ENCODE measurements around the gene RAB3GAP1.

RAB3GAP1 gene

GRCh38 chr2:135059577-135059976 lies 7.5 kb downstream of the RAB3GAP1 start:
- Histone ChIP-seq H3K4me3 (ENCODE audit: low read depth, low read length) (no peak overlapping the region), H3K27me3 (ENCODE audit: insufficient read depth, low read depth, severe bottlenecking) (no peaks in the 10 kb centered on the region), H3K27ac (no peak overlapping the region), H3K36me3 (peaks cover 68% of the 10 kb centered on the region), H3K9me3 (ENCODE audit: severe bottlenecking) (no peaks in the 10 kb centered on the region)
- TF ChIP-seq CTCF (IDR thresholded peaks at IDR 0.05; ENCODE audit: low read depth, low read length) = no peak
- no peak for DNase-seq

GRCh38 chr2:135063210-135063609 lies 11.1 kb downstream of the RAB3GAP1 start:
- no peak for DNase-seq
- no peaks in the 10 kb centered on the region for H3K9me3 ChIP-seq (ENCODE audit: severe bottlenecking)
- no peak overlapping the region for H3K27ac ChIP-seq
- no peaks in the 10 kb centered on the region for H3K27me3 ChIP-seq (ENCODE audit: insufficient read depth, low read depth, severe bottlenecking)
- H3K36me3 ChIP-seq = peaks cover 50% of the 10 kb centered on the region
- no peak for TF ChIP-seq CTCF (IDR thresholded peaks at IDR 0.05; ENCODE audit: low read depth, low read length)
- H3K4me3 ChIP-seq (ENCODE audit: low read depth, low read length) = no peak overlapping the region

DNA sequence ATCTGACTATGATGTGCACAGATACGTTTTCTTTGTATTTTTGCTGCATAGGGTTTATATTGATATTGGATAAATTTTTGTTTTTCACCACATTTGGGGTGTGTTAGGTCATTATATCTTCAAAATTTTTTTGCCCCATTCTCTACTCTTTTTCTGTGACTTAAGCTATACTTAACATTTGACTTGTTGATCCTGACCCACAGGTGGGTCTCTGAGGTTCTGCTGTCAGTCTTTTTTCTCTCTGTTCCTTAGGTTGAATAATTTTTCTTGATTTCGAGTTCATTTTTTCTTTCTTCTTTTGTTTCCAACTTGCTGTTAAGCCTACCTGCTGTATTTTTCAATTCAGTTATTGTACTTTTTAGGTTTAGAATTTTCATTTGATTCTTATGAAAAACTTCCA lies 12.1 kb downstream of the RAB3GAP1 start:
- no peak for TF ChIP-seq CTCF (IDR thresholded peaks at IDR 0.05; ENCODE audit: low read depth, low read length)
- Histone ChIP-seq H3K36me3 (peaks cover 40% of the 10 kb centered on the region), H3K4me3 (ENCODE audit: low read depth, low read length) (no peak overlapping the region)

GRCh38 chr2:135066710-135067109 lies 14.6 kb downstream of the RAB3GAP1 start:
- DNase-seq = no peak
- H3K4me3 ChIP-seq (ENCODE audit: low read depth, low read length) = no peak overlapping the region
- H3K36me3 ChIP-seq = peaks cover 32% of the 10 kb centered on the region
- no peak overlapping the region for H3K27ac ChIP-seq
- TF ChIP-seq CTCF (IDR thresholded peaks at IDR 0.05; ENCODE audit: low read depth, low read length) = no peak
- H3K9me3 ChIP-seq (ENCODE audit: severe bottlenecking) = peaks cover 7% of the 10 kb centered on the region
- H3K27me3 ChIP-seq (ENCODE audit: insufficient read depth, low read depth, severe bottlenecking) = no peaks in the 10 kb centered on the region

More for the DNA sequence above, 12.1 kb downstream of the RAB3GAP1 start:
- Histone ChIP-seq H3K27ac (no peak overlapping the region), H3K9me3 (ENCODE audit: severe bottlenecking) (no peaks in the 10 kb centered on the region), H3K27me3 (ENCODE audit: insufficient read depth, low read depth, severe bottlenecking) (no peaks in the 10 kb centered on the region)
- no peak for DNase-seq

DNA sequence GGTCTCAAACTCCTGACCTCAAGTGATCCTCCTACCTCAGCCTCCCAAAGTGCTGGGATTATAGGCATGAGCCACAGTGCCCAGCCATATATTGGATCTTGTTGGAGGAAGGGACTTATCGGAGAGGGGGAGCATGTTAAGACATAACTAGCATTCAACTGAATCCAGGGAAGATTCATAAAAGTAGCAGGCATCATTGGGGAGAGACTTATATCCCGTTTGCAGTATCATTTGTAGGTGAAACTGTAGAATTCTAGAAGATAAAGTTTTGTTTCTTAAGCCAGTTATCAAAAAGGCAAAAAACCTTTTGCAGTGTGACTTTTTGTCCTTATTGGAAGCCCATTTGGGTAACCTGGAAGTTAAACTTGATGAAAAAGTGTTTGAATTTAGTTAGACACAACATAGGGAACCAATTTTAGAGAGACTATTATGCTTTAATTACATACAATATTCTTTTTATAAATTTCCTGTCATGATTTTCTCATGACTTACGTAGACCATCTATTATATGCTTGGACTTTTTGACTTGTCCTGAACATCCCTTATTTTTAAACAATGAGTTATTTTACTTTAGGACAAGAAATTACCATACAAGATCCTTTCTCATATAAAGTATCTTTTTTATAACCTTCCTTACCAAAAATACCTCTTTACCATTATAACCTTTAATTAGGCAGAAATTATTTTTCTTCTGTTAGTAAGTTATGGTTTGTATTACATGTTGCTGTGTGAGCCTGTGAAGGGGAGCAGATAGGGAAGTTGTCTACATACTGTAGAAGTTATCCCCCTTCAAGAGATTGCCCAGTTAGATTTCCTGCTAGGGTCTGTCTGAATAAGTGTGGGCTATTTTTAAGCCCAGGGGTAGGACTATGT lies 20.3 kb downstream of the RAB3GAP1 start:
- Histone ChIP-seq H3K4me3 (ENCODE audit: low read depth, low read length) (no peak overlapping the region), H3K27me3 (ENCODE audit: insufficient read depth, low read depth, severe bottlenecking) (no peaks in the 10 kb centered on the region), H3K36me3 (peaks cover 12% of the 10 kb centered on the region), H3K9me3 (ENCODE audit: severe bottlenecking) (peaks cover 14% of the 10 kb centered on the region), H3K27ac (no peak overlapping the region)
- TF ChIP-seq CTCF (IDR thresholded peaks at IDR 0.05; ENCODE audit: low read depth, low read length) = no peak
- DNase-seq = no peak
